Measurements from ENCODE around the gene ALG2.
"Not testable (repeated sequence)": the region's sequence is repeated elsewhere in the genome, so short reads cannot be mapped to it uniquely, and the experiment has no call there.

The ALG2 gene

GRCh38 chr9:99237356-99237755 lies 15.6 kb upstream of the ALG2 start:
- DNase-seq, result no peak

DNA sequence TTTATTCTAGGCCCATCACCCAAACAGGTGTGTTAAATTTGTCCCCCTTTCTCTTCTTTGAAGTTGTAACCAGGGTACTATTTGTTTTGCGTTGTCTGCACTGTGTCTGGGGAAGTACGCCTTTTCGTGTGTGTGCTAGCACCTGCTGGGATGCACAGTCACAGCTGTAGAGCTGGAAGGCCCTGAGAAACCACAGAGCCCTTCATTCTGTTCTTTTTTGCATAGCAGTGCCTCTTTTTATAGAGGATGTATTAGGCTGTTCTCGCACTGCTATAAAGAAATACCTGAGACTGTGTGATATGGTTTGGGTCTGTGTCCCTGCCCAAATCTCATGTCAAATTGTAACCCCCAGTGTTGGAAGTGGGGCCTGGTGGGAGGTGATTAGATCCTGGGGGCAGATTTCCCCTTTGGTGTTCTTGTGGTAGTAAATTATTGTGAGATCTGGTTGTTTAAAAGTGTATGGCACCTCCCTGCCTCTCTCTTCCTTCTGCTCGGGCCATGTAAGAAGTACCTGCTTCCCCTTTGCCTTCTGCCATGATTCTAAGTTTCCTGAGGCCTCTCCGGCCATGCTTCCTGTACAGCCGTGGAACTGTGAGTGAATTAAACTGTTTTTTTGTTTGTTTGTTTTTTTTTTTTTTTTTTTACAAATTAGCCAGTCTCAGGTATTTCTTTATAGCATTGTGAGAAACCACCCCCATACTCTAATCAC lies 14.3 kb upstream of the ALG2 start:
- DNase-seq, result peak in 1 of 2 donors; percentile 69

GRCh38 chr9:99235069-99235468 lies 13.3 kb upstream of the ALG2 start:
- DNase-seq, result no peak

GRCh38 chr9:99234618-99235017 lies 12.9 kb upstream of the ALG2 start:
- no peak for DNase-seq

DNA sequence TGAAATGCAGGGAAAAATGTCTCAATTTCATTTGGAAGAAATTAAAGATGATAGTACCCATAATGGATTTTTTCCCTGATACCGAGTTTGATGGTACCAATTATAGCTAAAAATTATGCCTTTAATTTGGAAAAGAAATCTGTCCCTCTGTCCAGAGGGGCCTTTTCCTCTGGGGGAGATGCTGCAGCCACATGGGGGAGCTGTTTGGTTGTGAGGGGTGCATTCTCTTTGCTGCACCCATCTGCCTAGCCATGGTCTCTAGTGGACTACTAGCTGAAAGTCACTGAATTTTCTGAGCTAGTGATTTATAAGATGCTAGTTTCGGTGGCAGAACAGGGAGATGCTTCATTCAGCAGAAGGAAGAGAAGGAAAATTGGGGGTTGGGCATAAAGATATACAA lies 10.0 kb upstream of the ALG2 start:
- DNase-seq, result peak; percentile 16 to 19

DNA sequence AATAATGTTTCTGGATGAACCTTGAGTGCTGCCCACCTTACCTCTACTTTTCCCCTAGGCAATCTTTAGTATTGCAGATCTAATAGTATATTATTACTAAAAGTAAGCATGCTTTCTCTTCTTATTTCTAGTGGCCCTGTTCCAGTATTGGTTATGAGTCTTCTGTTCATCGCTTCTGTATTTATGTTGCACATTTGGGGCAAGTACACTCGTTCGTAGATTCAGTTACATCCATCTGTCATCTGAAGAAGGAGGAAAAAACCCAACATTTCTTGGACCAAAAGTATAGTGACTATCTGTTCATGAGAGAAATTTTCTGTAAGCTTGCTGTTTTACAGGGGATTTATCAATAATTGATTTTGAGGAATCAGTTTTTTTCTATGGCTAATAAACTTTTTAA lies 8.5 kb upstream of the ALG2 start:
- no peak for DNase-seq

DNA sequence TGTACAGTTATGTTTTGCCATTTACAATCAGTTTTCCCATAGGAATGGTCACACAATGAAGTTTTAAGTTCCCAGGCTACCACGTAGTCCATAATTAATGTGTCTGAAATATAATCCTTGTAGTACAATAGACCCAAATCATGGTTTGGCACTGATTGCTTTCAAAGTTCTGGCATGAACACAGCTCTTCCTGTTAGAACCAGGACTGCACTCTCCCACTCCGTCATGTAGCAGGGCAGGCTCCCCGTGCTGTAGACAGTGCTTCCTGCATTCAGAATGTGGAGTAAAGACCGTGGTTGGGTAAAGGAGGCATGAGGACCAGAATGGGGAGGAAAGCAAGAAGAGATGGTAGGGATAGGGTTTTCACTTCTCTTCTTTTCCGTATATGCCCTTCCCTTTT lies 4.3 kb upstream of the ALG2 start:
- DNase-seq, result no peak

GRCh38 chr9:99224445-99224844 lies 2.7 kb upstream of the ALG2 start:
- no peak for DNase-seq

DNA sequence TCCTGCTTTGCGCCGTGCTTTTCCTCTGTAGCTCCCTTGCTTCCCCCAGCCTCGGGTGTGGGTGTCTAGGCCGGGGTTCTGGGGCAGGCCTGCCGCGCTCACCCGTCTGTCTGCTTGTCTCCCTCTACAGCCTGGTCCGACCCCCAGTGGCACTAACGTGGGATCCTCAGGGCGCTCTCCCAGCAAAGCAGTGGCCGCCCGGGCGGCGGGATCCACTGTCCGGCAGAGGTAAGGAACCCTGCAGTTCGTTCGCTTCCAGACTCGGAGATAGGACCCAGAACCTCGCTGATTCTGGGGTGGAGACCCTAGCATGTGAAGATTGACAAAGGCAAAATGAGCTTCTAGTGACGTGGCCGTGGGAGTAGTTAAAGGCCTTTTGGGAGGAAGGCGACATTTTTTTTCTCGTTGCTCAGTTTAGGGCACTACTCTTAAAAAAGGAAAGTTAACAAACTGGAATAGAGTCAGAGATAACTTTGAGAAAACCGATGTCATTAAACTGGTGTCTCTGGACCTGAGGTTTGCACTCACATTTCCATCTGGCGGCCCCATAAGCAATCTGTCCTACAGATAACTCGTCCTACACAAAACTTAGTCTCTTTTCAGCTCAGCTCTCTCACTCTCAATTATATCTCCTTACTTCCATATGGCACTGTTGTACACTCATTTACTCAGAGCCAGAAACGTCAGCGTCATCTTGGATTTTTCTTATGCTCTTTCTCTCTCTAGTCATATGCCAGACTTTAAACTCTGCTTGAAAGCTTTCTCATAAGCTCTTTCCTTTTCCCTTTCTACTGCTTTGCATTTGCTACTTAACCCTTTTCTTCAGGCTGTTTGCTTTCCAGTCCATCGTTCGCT lies 901 bp upstream of the ALG2 start:
- DNase-seq, result no peak

- DNase-seq, result no peak
Observed at GRCh38 chr9:99221266-99221620, 499 bp downstream of the ALG2 start.

GRCh38 chr9:99220011-99220410 lies 1.7 kb downstream of the ALG2 start:
- DNase-seq, result no peak

DNA sequence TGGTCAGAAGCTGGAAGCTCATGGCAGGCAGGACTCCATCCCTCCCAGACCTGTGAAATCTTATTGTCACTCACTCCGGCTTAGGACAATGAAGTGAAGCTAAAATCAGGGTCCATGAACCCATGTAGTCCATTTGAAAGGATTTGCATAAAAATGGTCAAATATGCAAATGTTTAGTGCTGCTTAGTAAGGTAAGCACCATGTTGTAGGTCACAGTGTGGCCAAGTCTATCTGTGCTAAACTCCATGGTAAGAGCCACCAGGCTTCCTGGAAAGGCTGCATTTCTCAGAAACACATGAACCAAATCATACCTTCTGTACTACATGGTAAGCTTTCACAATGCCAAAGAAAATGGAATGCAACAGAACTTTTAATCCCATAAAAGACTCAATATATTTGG lies 5.7 kb downstream of the ALG2 start:
- DNase-seq, result no peak

DNA sequence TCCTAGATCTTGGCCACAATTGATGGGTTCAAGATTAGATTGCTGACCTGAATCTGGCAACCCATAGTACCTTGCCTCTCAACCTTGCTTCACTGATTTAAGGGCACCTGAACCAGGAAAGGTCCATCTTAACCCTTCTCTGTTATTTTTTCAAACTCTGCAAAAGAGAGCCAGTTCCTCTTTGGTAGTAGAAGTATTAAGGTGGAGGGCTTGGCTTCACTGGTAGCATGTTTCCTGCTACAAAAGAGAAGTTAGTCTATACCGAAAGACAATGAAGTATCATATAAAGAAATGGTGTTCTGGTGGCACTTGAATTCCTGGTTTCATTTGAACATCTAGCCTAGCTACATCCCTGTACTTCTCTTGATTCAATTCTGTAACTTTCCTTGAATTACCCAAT lies 8.5 kb downstream of the ALG2 start:
- DNase-seq, result no peak

GRCh38 chr9:99211746-99212145 lies 10.0 kb downstream of the ALG2 start:
- no peak for DNase-seq

GRCh38 chr9:99210572-99210971 lies 11.2 kb downstream of the ALG2 start:
- no peak for DNase-seq

- no peak for DNase-seq
Observed at GRCh38 chr9:99201603-99202002, 20.1 kb downstream of the ALG2 start.

DNA sequence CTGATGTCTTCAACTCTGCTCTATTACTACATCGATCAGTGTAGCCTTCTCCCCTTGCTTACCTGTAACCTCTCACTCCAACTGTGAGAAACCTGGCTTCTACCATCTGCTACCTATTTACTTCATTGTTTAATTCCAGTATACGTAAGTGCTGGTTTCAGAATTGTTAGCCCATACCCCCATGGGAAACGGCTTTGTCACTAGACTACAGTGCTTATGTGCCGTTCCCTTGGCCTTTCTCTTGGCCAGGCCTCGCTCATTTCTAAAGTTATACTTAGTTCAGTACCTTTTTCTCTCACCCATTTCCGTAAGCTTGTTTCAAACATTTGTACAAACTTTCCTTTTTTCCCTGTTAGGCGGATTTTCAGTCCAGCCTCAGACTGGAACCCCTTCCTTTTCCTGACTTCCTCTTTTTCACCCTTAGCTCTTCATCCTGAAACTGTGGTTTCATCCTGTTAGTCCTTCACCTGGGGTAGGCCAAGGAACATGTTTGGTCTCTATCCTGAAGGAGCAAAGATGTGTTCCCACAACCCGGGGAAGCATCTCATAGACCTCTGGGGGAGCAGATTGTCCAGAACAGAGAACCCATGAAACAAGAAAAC lies 21.7 kb downstream of the ALG2 start:
- no peak for DNase-seq

DNA sequence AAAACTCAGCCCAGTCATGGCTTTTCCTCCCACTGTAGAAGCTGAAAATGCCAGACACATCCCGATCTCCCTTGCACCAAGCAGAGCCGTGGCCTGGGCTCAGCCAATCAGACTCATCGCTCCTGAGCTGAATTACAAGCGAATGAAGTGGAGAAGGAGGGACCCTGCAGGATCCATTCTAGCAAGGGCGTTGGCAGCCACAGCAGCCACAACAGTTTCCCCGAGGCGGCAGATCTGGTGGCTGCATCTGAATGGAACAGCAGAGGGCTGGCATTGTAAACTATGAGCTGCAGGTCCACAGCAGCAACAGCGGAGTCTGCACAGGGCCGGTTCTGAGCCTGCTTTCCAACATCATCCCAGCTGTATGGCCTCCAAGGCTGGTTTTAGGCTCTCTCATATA lies 23.8 kb downstream of the ALG2 start:
- no peak for DNase-seq

DNA sequence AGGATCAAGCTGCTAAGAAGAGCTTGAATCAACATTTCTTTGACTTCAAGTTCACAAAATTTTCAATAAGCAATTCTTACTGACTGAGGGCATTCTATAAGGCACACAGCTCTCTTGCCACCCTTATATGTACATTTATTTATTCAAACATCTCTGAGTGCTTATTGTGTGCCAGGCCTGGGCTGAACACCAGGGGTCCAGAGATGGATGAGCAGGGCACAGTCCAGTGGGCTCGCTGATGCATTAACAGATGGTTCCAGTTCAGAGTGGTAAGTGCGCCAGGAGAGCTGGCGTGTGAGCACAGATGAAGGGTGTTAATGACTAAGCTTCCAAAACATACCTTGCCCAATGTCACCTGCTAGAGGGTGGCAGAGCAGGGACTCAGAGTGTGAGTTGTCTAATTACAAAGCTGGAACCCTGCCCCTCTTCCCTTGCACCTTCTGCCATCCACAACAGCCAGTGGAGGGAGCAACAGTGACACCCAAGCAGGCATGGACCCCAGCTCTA lies 24.6 kb downstream of the ALG2 start:
- DNase-seq, result no peak

- DNase-seq, result not testable (repeated sequence)
Observed at GRCh38 chr9:99196484-99196883, 25.3 kb downstream of the ALG2 start.

DNA sequence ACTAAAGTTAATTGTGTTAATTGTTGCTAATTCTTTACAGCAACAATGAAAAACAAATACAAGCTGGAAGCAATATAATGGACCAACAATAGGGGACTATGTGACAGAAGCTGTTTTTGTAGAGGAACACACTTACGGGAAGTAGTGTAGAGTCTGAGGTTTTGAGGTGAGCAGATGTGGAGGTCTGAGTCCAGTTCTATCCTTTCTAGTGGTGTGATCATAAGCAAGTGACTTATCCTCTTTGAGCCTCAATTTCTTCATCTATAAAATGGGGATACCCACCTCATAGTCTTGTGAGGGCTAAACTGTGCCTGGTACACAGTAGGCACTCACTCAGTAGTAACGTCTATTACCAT lies 28.3 kb downstream of the ALG2 start:
- no peak for DNase-seq

DNA sequence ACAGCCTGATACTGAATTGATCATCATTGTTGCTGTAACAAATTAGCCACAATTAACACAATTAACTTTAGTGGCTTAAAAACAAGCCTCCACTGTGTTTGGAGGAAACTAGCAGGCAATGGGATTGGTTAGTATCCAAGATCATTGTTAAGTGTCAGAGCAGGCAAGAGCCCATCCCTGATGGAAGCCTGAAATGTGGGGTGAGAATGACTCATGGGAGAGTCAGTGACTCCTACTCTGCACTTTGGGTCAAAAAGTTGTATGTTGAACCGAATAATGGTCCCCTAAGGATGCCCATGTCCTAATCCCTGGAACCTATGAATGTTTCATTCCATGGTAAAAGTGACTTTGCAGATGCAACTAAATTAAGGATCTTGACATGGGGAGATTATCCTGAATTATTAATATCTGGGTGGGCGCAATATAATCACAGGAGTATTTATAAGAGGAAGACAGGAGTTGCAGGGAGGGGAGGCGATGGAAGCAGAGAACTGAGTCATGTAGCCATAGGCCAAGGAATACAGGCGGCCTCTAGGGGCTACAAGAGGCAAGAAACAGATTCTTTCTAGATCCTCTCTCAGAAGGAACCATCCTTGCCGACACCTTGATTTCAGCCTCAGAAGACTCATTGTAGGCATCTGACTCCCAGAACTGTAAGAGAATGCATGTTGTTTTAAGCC lies 28.8 kb downstream of the ALG2 start:
- DNase-seq, result no peak

DNA sequence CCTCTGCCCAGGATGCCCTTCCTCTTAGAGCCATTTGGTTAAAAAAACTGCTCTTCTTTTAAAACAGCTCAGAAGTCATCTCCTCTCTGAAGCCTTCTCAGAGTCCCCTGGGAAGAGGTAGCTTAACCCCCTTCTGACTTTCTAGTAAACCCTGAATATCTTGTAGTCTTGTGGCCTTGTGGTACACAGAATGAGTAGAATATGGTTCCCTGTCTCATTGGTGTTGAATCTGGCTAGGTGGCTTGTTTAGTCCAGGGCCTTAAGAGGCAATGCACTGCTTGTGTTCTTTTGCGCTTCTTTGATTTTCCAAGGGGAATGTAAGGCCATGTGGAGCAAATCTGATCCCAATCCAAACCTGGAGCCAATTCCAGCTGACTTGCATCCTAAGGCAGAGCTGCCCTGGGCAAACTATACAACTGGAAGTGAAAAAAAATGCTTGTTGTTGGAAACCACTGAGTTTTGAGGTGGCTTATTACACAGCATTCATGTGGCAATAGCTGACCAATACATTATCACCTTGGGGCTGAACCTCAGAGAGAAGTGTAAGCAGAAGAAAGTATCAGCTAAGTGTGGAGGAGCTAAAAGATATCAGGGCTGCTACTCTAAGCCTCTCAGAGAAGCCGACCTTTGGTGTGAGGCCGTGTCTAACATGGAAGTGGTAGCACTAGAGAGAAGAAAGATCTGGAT lies 31.0 kb downstream of the ALG2 start:
- DNase-seq, result no peak
